GM18526 (cell line): ENCODE data around the gene ADARB1.

ENCODE experiments used
- POLR2A ChIP-seq: IDR thresholded peaks from 3 replicates; pipeline ENCODE4 v1.6.1; 2011; ENCODE audit not compliant: insufficient read length; ENCODE audit errors: extremely low read depth

ADARB1 gene

DNA sequence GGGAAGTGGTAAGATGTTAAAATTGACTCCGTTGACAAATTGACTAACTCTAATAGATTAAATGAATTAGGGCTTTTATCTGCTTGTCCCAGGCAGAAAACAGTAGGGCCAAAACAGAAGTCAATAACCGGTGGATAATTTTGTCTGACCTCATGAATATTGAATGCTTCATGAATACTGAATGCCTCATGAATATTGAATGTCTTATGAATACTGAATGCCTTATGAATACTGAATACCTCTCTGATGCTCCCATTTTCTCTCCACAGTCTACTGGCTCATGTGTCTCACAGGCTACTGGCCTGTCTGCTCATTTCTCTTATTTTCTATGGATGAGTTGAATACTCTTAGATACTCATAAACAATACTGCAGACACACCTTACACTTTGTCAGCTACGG lies 157.3 kb downstream of the ADARB1 start:
- TF ChIP-seq POLR2A: no peak

DNA sequence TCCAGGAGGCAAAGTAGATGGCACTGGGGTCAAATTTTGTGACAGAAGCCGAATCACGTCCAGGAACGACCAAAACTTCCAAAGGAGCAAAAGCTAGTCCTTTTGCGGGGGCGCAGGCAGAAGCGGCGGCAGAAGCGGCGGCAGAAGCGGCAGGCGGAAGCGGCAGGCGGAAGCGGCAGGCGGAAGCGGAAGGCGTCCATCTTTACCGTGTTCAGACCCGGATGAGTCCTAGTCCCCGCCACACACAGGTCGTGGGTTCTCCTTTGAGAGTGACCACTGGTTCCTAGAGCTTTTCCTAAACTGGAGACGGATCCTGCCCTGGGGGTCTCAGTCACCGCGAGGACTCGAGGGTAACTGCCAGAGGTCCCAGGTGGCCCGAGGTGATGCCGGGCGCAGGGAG lies 159.7 kb downstream of the ADARB1 start:
- no peak for TF ChIP-seq POLR2A

DNA sequence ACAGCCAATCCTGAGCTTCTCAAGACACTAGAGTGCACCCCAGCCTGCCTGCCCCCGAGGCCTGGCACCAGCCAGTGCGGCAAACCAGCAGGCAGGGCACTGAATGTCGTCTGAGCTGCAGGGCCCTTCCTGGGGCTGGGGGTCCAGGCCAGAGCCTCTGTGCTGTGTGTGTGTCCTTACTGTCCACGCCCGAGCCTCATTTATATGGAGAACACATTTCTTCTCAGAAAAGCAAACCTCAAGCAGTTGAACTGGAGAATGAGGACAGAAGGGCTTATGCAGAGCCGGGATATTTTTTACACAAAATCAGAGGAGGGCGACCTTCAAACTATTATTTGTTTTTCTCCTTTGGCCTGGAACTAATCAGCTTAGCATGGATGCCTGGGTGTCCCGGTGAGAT lies 160.6 kb downstream of the ADARB1 start:
- TF ChIP-seq POLR2A: no peak

DNA sequence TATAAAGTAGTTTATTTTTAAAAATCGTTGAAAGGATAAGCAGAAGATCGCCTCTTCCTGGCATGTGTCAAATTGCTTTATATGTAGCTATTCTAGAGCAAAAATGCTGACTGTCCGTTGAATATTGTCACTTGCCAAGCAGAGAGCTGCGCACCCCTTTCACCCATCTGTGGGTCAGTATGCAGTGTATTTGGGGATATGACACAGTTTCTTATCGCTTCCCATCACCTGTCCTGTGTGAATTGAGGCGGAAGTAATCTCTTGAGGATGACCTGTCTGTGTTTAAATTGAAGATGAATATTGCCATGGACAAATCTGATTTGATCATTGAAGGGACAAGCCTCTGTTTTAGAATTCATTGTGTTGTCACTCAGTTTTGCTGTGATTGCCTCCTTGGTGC lies 161.1 kb downstream of the ADARB1 start:
- TF ChIP-seq POLR2A: no peak

DNA sequence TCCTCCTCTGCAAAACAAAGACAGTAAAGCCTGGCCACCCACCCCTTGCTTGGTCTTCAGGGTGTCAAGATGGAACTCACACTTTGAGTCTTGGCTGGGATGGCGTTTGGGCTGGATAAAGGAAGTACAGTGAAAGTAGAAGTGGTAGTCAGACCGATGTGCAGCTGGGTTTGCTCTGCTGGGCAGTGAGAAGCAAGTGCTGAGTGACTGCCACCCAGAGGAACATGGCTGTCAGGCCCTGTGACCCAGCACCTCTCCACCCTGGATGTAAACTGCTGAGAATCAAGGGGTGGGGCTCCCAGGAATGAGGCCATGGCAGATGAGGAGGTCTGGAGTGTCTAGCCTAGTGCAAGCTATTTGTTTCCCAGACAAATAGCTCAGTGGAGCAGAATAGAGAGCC lies 162.1 kb downstream of the ADARB1 start:
- TF ChIP-seq POLR2A: no peak

DNA sequence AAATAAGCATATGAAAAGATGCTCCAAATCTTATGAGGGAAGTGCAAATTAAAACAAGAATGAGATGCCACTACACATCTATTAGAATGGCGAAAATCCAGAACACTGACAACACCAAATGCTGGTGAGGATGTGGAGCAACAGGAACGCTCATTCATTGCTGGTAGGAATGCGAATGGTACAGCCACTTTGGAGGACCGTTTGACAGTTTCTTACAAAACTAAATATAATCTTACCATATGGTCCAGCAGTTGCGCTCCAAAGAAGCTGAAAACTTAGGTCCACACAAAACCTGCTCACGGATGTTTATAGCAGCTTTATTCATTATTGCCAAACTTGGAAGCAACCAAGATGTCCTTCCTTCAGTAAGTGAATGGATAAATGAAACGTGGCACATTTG lies 163.0 kb downstream of the ADARB1 start:
- TF ChIP-seq POLR2A: no peak

DNA sequence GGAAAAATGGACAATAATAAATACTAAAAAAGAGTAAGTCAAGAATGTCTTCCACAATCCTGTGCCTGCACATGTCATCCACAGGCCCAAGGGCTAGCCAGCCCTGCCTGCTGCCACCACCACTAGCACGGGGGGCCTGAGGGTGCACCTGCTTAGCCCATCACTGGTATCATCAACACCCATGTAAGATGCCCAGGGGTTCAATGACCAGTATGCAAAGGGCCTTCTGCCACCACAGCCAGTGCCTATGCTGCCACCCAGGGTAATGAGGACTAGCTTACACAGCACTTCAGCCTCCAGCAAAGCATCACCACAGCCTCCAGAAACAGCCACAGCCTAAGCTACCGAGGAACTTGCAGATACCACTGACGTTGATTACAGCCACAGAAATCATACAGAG lies 167.0 kb downstream of the ADARB1 start:
- no peak for TF ChIP-seq POLR2A

DNA sequence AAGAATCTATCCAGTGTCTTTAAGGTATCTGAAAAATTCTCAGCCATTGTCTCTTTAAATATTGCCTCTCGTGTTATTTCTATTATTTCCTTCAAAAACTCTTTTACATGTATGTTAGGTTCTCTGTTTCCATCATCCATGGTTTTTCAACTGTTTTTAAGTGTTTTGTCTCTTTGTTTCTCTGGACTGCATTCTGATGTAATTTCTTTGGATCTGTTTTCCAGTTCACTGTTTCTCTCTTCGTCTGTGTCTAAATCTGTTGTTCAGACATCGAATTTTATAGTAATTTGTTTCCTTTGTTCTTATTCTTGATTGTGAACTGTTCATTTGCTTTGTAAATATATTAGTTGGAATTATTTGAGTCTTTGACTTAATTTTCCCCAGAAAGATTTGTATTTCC lies 169.2 kb downstream of the ADARB1 start:
- TF ChIP-seq POLR2A: no peak

DNA sequence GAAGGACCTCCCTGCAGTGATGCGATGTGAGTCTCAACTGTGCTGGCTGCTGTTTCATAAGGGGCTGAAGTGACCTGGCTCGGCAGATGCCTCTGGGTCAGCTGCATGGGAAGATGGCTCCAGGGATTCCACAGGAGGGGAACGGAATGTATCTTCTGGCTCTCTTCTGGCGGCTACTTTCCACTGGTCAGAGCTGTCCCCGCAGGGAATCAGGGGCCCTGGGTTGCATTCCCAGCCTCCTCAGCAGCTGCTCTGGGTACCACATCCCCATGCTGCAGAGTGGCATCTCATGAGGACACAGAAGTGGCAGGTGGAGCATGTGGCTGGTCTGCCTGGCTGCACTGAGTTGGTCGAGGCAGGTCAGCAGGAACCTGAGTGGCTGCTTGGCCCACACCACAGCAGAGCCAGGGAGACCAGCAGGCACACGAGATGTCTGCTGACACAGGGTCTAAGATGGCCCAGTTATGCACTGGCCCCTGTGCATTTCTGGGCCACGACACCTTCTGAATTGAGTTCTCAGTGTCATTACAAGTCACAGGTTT lies 170.5 kb downstream of the ADARB1 start:
- no peak for TF ChIP-seq POLR2A

DNA sequence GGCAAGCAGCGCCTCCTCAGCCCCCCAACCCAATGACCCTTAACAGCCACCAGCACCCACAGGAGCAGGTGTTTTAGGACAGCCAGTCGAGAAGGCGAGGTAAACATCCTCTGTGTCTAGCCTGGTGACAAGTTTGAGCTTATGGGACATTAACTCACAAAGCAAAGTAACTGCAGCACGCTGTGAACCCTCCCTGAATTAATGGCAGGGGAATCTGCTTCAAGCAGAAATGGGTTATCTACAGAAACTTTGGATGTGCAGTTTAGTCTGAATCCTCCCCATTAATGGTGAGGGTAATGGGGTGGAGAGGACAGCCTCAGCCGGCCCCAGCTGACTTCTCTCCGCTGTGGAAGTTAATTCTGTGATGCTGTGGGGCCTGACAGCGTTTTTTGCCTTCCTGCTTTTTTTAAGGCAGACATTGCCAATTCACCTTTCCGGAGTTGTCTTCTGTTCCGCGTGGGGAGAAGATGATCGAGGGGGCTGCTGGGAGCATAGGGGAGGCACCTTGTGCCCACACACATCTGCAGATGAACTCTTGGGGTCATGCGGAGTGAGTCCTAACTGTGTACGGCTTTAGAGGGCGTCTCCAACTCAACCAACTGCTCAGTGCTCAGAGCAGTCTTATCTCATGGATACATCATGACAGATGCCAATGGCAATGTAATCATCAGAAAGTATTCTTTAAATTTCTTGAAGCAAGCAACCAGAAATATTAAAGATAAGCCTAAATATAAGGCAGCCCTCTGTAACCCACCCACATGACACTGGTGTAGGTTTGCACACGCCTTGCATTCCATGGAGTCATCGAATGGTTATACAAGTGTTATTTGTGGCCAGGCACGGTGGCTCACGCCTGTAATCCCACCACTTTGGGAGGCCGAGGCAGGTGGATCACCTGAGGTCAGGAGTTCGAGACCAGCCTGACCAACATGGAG lies 172.3 kb downstream of the ADARB1 start:
- TF ChIP-seq POLR2A: no peak

DNA sequence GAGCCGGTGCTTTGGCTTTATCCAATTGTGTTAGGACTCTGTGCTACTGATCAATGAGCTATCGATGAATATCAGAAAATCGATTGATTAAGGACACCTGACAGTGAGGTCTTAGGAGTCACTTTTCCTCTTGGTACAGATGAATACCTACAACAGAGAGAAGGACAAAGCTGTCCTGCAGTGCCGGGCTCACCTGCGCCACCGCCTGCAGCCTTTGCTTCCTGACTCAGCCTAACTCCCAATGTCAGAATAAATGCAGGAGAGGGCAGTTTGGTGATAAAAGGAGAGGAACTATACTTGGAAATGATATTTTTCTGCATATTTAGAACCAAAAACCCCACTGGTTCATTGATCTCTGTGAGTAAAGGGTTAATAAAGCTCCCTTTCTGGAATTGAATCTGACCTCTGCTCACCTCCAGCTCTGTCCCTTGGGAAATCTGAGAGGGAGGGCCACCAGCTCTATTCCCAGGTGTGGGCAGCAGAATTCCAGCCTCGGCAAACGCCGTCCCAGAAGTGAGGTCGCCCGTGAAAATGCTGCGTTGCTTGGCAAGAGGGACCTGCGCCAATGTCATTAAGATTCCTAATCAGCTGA lies 174.0 kb downstream of the ADARB1 start:
- TF ChIP-seq POLR2A: no peak

DNA sequence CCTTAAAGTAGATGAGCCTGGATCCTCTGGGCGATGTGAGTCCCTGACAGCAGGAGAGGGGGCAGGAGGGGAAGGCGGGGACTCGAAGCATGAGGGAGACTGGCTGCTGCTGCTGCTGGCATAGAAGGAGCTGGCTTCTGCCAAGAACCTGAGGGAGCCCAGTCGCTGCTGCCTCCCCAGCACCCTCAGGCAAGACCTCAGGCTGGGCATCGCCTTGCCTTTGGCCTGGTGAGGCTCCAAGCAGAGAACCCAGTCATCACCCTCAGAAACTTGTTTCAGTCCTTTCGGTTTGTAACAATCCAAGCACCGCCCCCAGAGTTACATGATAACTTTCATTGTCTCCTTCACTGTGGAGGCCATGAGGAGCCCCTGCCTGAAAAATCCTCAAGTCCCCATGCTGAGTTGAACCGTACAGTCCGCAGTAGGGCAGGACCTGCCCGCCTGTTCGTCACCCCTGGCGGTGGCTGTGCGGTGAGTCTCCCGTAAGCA lies 174.6 kb downstream of the ADARB1 start:
- no peak for TF ChIP-seq POLR2A

DNA sequence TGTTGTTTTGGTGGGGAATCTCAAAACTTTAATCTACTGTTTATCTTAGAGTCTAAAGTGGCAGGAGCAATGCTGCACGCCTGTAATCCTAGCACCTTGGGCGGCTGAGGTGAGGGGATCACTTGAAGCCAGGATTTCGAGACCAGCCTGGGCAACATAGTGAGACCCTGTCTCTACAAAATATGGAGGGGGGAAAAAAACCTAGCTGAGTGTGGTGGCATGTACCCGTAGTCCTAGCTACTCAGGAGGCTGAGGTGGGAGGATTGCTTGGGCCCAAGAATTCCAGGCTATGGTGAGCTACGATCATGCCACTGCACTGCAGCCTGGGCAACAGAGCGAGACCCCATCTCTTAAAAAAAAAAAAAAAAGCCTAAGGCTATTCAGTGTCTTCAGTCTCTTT lies 175.2 kb downstream of the ADARB1 start:
- TF ChIP-seq POLR2A: no peak

DNA sequence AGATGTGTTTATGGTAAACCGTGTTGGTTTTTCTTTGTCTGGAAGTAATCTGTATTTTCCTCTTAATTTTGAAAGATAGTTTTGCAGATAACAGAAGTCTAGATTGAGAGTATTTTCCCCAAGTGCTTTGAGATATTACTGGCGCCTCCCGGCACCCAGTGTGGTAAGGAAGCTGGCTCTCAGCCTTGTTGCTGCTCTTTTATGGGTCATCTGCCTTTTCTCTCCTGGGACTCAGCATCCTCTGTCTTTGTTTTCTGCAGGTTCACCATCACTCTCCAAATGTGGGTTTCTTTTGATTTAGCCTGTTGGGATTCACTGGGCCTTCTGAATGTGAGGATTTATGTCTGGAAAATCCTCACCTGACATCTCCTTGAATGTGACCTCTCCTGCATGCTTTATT lies 175.9 kb downstream of the ADARB1 start:
- no peak for TF ChIP-seq POLR2A

DNA sequence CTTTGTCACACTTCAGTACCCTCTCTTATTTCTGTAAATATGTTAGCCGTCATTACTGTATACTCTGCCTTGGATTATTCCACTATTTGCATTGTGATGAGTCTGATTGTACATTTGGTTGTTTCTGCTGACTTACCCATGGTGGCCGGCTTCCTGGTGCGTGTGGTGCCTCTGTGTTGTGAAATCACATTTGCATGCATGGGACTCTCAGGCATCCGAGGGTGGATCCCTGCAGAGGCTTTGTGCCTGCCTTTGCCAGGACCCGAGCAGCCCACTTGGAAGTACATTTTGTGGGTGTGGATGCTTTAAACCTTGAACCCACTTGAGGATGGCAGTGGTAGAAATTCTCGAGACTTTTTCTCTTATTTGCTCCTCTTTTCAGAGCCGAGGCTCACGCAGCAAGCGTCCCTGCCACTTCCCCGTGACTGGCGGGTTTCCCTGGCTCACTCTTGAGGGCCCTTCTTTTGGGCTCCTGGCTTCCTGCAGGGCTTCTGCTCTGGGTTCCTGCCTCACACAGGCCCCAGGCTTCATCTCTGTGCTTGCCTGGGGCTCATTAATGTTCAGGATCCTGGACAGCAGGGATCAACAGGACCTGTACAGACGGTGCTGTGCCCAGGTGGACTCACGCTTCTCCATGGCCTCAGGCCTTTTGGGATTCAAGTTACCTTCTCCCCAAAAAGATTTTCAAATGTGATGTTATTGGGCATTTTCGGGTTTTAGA lies 176.7 kb downstream of the ADARB1 start:
- TF ChIP-seq POLR2A: no peak
